Ramos (cell line): ENCODE measurements around the gene SCAPER.
"Not testable (repeated sequence)": the region's sequence is repeated elsewhere in the genome, so short reads cannot be mapped to it uniquely, and the experiment has no call there.

Source experiments
- in situ Hi-C: fragments of 300-500 bp; cut with MboI; formaldehyde crosslinking; loops from one replicate; pipeline ENCODE4 v1.14.3; 2022; ENCODE audit warnings: low sequenced_read_pairs; ENCODE audit not compliant: unreplicated experiment

The SCAPER gene

GRCh38 chr15:76447728-76448441, 457.3 kb downstream of the SCAPER start:
- in situ Hi-C loops: no loop called here

- in situ Hi-C loops: no loop called here
These were observed 464.7 kb downstream of the SCAPER start for GRCh38 chr15:76440441-76440840.

GRCh38 chr15:76439542-76439941, 465.6 kb downstream of the SCAPER start:
- in situ Hi-C loops: no loop called here

DNA sequence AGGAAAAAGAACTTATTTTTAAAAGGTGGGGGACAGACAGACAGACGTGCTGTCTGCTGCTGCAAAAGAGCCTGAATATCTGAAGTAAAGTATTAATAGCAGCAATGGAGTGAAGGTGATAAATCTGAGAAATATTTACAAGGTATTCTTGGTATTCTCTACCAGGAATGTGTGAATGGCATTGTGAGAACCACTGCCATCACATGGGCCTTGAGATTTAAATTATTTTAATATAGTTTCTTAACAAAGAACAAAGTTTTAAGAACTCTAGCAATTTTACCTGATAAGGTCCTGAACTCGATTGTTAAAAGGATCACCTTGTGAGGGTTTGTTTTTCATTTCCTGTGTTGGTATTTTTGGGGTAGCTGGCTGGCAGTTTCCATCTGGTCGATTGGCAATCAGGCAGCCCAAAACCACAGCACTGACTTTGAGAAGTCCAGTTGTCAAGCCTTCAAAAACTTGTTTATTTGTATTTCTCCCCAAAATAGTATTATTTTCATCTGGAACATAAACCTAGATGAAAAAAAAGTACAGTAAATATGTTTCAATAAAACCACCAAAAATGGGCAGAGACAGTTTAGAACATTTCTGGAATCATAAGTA, 471.2 kb downstream of the SCAPER start:
- in situ Hi-C loops: no loop called here

- in situ Hi-C loops: not testable (repeated sequence)
These were observed 472.1 kb downstream of the SCAPER start for GRCh38 chr15:76433036-76433435.

DNA sequence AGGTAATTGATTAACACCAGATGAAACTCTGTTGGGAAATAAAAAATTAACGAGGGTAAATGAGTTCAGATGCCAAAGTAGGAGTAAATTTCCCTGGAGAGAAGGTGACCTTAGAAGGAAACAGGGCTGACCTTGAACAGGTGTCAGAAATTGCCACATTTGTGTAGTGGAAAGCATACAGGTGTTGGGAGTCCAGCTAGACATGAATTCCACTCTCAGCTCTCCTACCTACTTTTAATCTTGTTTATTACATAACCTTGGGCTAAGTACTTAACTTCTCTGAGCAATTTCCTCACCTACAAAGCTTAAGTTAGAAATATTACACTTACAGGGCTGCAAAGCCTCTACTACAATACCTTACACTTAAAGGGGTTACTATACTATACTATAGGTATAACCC, 472.5 kb downstream of the SCAPER start:
- in situ Hi-C loops: no loop called here

- in situ Hi-C loops: no loop called here
These were observed 473.2 kb downstream of the SCAPER start for GRCh38 chr15:76431971-76432370.

DNA sequence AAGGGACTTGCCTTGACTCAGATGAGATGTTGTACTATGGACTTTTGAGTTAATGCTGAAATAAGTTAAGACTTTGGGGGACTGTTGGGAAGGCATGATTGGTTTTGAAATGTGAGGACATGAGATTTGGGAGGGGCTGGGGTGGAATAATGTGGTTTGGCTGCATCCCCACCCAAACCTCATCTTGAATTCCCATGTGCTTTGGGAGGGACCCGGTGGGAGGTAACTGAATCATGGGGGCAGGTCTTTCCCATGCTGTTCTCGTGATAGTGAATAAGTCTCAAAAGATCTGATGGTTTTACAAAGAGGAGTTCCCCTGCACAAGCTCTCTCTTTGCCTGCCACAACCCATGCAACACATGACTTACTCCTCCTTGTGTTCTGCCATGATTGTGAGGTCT, 474.4 kb downstream of the SCAPER start:
- in situ Hi-C loops: not testable (repeated sequence)

DNA sequence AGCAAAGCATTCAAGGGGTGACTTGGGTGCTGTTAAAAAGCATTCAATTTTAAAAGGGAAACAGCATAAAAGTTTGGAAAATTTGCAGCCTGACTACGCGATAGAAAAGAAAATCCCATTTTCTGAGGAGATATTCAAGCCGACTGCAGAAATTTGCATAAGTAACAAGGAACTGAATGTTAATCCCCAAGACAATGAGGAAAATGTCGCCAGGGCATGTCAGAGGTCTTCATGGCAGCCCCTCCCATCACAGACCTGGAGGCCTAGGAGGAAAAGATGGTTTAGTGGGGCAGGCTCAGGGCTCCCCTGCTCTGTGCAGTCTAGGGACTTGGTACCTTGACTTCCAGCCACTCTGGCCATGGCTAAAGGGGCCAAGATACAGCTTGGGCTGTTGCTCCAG, 475.5 kb downstream of the SCAPER start:
- in situ Hi-C loops: no loop called here

DNA sequence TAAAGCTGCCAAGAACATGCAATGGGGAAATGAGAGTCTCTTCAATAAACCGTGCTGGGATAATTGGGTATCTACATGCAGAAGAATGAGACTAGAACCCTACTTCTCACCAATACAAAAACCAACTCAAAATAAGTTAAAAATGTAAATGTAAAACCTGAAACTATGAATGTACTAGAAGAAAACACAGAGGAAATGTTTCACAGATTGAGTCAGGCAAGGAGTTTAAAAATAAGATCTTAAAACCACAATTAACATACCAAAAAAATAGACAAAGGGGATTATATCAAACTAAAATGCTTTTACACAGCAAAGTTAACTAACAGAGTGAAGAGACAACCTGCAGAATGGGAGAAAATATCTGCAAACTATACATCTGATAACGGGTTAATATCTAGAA, 478.2 kb downstream of the SCAPER start:
- in situ Hi-C loops: no loop called here

DNA sequence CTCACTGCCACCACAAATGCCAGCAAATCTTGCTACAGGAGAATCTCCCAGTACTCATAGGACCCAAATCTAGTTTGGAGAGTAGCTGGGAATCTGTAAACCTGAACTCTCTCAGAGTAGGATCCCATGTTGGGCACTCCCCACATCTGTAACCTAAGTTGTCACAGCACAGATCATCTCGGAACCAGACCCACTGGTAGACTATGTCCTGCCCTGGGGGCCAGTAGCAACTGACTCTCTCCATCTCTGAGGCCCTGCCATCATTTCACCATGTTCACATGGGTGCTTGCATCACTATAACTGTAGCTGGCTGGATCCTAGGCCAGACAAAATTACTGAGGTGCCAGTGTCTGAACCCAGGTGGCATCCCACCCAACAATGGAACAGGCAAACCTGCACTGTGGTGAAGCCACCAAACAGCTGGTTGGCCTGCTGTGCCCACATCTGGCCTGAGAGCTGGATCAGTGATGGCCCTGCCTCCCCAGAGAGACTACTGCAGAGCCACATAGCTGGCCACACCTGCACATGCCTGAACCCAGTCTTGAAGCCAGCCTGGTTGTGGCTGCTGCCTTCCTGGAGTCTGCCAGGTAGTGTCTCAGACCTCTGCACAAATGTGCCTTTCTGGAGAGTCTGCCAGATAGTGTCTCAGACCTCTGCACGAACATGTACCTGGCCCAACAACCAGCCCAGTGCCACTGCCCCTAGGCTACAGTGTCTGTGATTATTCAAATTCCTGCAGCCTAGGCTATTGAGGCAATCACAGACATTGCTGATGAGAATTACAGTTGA, 486.6 kb downstream of the SCAPER start:
- in situ Hi-C loops: no loop called here

DNA sequence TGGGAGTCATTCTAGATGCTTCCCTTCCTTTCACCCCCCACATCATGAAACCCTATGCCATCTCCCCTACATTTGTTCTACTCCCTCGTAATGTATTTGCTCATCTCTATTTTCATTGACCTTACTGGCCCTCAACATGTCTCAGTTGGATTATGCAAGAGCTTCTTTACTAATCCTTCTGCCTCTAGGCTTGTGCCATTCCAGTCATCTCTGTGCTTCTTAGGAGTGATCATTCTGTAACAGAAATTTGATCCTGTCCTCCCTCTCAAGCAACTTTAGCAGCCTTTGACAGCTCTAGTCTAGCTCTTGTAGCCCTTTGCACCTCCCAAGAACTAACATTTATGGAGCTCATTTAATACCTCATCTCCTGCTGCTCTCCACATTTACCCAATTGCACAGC, 503.9 kb downstream of the SCAPER start:
- in situ Hi-C loops: no loop called here

- in situ Hi-C loops: no loop called here
These were observed 506.6 kb downstream of the SCAPER start for GRCh38 chr15:76398317-76399104.

GRCh38 chr15:76393614-76394013, 511.5 kb downstream of the SCAPER start:
- in situ Hi-C loops: no loop called here

DNA sequence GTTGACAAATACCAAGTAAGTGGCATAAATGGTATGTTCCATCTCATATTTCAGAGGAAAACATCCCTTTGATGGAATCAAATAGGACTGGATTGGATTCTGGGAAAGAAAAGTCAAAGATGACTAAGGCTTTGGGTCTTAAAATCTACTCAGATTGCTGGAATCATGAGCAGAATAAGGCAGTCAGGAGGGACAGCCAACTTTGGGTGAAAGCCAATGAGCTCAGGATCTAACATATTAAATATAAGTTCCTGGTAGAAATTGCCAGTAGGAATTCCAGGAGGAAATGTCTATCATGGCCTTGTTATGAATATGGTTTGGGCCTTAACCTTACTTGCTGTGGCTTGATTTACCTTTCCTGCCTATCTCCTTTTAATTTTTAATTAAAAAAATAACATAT, 513.3 kb downstream of the SCAPER start:
- in situ Hi-C loops: no loop called here

DNA sequence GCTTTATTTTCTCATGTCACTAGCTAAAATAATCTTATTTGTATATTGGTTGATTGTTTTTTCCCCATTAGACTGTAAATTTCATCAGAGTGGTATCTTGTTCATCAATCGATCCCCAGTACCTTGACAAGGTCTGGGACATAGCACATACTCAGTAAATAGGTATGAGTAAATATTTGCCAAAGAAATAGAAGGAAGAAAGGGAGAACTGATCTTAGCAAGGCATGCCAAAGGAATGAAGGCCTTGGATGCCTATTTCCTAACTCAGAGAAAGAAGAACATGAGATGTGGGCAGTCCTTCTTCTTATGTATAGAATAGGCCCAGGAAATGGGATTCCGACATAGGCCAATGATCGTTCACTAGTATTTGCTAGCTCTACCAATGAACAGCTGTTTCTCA, 513.8 kb downstream of the SCAPER start:
- in situ Hi-C loops: no loop called here

DNA sequence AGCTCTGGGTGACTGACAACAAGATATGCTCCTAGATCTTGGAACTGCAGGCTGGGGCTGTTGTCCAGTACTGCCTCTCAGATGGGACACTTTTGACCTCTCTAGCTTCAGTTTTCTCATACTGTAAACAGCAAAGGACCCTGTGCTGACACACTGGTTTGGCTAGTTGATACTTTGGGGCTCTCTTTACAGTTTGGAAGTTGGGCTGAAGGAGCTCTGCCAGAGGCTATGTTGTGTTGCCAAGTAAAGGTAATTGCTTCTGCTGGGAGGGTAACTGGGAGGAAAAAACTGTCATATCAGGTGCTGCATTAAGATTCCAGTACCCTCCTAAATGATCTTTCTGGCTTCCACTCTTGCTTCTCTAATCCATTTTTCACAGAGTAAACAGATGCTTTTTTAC, 514.6 kb downstream of the SCAPER start:
- in situ Hi-C loops: no loop called here

GRCh38 chr15:76386926-76387325, 518.2 kb downstream of the SCAPER start:
- in situ Hi-C loops: no loop called here

DNA sequence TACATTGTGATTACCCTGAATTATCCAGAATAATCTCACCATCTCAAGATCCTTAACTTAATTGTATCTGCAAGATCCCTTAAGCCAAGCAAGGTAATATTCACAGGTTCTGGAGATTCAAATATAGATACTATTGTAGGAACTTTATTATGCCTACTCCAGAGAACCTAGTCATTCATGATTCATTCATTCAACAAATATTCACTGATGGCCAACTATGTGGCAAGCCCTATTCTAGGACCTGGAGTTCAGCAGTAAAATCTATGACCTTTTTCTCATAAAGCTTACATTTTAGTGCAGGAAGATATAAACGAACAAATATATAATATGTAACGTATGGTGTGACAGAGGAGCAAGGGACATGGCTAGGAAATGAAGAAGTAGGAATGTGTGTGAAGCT, 519.0 kb downstream of the SCAPER start:
- in situ Hi-C loops: no loop called here

GRCh38 chr15:76384409-76384808, 520.7 kb downstream of the SCAPER start:
- in situ Hi-C loops: no loop called here
